PC-3 (cell line): Measurements from ENCODE around the gene RASSF4.

Source experiments
- CTCF ChIP-seq: fragments of 300-600 bp; sonication (generic); conservative IDR thresholded peaks from 2 replicates; pipeline ENCODE4 v1.5.1; 2017; ENCODE audit warnings: antibody characterized with exemption, low read depth, mild to moderate bottlenecking, low read length
- EZH2 ChIP-seq: fragments of 300-600 bp; sonication (generic); IDR thresholded peaks from one replicate; pipeline ENCODE4 v1.6.1; 2017; ENCODE audit warnings: antibody characterized with exemption, mild to moderate bottlenecking, low read length; ENCODE audit not compliant: unreplicated experiment
- EZH2phosphoT487 ChIP-seq: fragments of 300-600 bp; sonication (generic); IDR thresholded peaks from 2 replicates; pipeline ENCODE4 v1.6.1; 2018; ENCODE audit warnings: mild to moderate bottlenecking, antibody characterized with exemption, low read length, borderline replicate concordance

GRCh38 chr10:44922021-44922420, 37.6 kb upstream of the RASSF4 start:
- TF ChIP-seq CTCF (no peak), EZH2 (no peak), EZH2phosphoT487 (no peak)
